SK-N-SH treated with all-trans-retinoic acid at 6 μM for 48 hours (cell line): Measurements from ENCODE around the gene UBE2D4.
A peak's percentile ranks its signal among the peaks of the same experiment; 100 is the strongest.
"Not testable (repeated sequence)": the region's sequence is repeated elsewhere in the genome, so short reads cannot be mapped to it uniquely, and the experiment has no call there.

Experiments
- ATAC-seq: fragments of 200-7000 bp; cut with Tn5 transposase; 3 replicates; pipeline ENCODE4 v1.9.1; 2020; ENCODE audit warnings: mild to moderate bottlenecking, moderate library complexity
- ZFP3 ChIP-seq: fragments of 250-450 bp; sonication (Bioruptor Pico); IDR thresholded peaks from 2 replicates; pipeline ENCODE4 v1.5.0; 2020; ENCODE audit warnings: mild to moderate bottlenecking, moderate library complexity

Gene UBE2D4

GRCh38 chr7:43983736-43984135, 57.5 kb downstream of the UBE2D4 start:
- not testable (repeated sequence) for ATAC-seq

DNA sequence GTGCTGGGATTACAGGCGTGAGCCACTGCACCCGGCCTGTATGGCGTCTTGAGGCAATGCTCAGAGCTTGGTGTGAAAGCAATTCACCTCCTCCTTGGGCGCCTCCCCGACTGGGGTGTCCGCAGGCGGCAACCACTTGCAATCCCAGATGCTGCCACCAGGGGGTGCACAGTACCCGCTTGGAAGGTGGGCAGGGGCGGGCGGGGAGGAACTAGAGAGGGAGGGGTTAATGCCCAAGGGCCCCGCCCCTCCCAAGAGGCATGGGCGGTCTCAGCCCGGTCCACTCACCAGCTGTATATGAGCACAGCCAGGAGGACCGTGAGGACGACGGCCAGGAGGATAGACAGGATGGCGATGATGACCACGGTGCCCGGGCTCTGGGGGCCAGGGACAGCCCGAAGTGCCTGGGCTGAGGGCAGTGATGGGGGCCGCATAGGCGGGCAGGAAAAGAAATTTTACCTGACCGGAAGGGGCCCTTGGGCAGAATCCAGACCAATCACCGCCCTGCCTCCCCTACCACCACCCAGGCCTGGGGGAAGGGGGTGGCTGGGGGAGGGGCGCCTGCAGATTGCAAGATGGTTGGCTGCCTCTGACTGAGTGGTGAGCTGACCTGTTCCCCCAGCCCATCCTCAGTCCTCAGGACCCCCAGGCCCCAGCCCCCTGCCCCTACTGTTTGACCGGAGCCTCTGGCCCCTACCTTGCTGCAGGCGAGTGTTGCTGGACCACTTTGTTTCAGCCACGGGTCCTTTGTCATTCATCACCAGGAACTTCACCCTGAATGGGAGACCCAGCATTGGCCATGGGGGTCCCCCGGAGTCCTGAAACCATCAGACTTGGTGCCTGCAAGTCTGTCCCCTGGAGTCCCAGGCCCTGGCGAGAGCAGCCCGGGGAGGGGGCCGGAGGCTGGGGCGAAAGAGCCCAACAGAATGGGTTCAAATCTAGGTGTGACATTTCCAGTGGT, 59.9 kb downstream of the UBE2D4 start:
- ATAC-seq, result peak; percentile 89

DNA sequence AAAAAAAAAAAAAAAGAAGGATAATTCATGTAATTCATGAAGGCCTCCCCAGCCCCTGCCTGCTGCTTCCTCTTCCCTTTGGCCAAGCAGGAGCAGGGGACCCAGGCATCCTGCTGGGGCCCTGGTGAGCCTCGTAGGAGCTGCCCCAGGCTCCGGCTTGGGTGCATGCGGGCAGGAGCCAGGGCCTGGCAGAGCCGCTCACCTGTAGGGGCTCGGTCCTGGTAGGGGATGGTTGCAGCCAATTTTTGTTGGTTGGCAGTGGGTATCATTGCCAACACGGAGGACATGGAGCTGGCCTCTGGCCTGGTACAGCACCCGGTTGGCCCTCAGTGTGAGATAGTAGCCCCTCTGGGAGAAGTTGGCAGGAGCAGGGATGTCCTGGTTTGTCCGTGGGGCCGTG, 61.2 kb downstream of the UBE2D4 start:
- ATAC-seq, result not testable (repeated sequence)

More for the DNA sequence above, 59.9 kb downstream of the UBE2D4 start:
- peak; percentile 88 for TF ChIP-seq ZFP3 (CRISPR knock-in tag)

- ATAC-seq, result not testable (repeated sequence)
Observed at GRCh38 chr7:43990011-43990585, 63.9 kb downstream of the UBE2D4 start.

DNA sequence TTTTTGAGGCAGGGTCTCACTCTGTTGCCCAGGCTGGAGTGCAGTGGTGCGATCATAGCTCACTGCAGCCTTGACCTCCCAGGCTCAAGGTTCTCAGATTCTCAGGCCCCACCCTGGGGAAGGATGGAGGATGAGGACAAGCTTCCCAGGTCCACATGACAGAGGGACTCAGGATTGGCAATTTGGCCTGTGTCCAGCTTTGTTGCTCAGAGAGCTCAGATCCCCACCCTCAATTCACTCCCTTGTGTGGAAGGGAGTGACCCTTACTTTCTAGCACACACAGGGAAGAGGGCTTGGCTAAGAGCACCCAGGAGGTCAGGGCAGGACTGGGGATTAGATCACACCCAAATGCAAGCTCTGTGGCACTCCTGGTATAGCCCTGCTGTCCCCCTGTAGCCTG, 64.6 kb downstream of the UBE2D4 start:
- ATAC-seq, result not testable (repeated sequence)

GRCh38 chr7:43992896-43993295, 66.7 kb downstream of the UBE2D4 start:
- peak; percentile 33 for ATAC-seq

- ATAC-seq, result not testable (repeated sequence)
Observed at GRCh38 chr7:43994681-43995080, 68.4 kb downstream of the UBE2D4 start.

- not testable (repeated sequence) for ATAC-seq
Observed at GRCh38 chr7:43997532-43997931, 71.3 kb downstream of the UBE2D4 start, which contains the start of gene SPDYE1. TSS of gene SPDYE1 (plus strand) at chr7:43997897. CDS start at chr7:43999950, 2,053 bp downstream.
